ENCODE data around the gene ATP2B3. TPM values are rescaled to one million over a fixed set of nuclear protein-coding genes. Genes with fewer than 3 reads are reported as not detected.
"Not testable (repeated sequence)": the region's sequence is repeated elsewhere in the genome, so short reads cannot be mapped to it uniquely, and the experiment has no call there.

The ATP2B3 gene
- total and polyA plus RNA-seq, 11 donors: 0.12 TPM; not detected in 10

DNA sequence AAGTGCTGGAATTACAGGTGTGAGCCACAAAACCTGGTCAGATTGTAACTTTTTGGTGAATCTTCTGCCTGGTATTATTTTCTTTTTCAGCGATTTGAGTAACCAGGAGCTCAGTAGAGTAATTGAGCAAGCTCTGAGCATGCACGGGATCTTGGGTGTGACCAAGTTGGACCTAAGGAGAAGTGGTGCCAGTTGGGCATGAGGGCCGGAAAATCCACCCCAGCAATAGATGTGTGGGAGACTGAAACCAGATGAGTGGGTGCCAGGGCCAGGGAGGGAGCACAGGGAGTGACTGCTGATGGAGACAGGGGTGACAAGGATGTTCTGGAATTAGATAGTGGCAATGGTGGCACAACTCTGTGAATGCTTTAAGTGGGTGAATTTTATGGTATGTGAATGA, 85.2 kb downstream of the ATP2B3 start:
- DNase-seq (no peak), ATAC-seq (no peak)
- intact Hi-C loops (cut with DNase I): loop anchor here in 2 of 10 donors (10.0 kb wide), 1 partner anchor 62 kb away; no protein-coding TSS in a partner anchor
- Histone ChIP-seq H3K27me3 (peaks cover 0 to 5% (median 0%) of the 10 kb centered on the region in 9 donors), H3K4me3 (no peak overlapping the region), H3K36me3 (no peaks in the 10 kb centered on the region), H3K4me1 (peaks cover 0 to 21% (median 4%) of the 10 kb centered on the region in 12 donors), H3K9me3 (peaks cover 0 to 3% (median 0%) of the 10 kb centered on the region in 12 donors), H3K27ac (no peak overlapping the region)
- no peak for TF ChIP-seq POLR2A (IDR thresholded peaks at IDR 0.05)
- no peak for TF ChIP-seq CTCF (IDR thresholded peaks at IDR 0.05)
- WGBS, 4 donors: 87 to 98% (median 92%) methylated on average over 3 of the region's 3 CpGs

GRCh38 chrX:153603131-153603656, 85.8 kb downstream of the ATP2B3 start:
- intact Hi-C loops (cut with DNase I): loop anchor here in 2 of 10 donors (10.0 kb wide), 1 partner anchor 62 kb away; no protein-coding TSS in a partner anchor
- Histone ChIP-seq H3K27ac (no peak overlapping the region), H3K4me1 (peaks cover 0 to 15% (median 4%) of the 10 kb centered on the region in 12 donors), H3K4me3 (no peak overlapping the region), H3K36me3 (no peaks in the 10 kb centered on the region), H3K27me3 (peaks cover 0 to 8% (median 0%) of the 10 kb centered on the region in 9 donors), H3K9me3 (peaks cover 0 to 3% (median 0%) of the 10 kb centered on the region in 12 donors)
- DNase-seq: no peak
- TF ChIP-seq POLR2A (IDR thresholded peaks at IDR 0.05) (no peak), CTCF (IDR thresholded peaks at IDR 0.05) (no peak)
- 88 to 97% (median 94%) methylated on average over 16 to 17 of the region's 17 CpGs for WGBS, 4 donors
- ATAC-seq: no peak

DNA sequence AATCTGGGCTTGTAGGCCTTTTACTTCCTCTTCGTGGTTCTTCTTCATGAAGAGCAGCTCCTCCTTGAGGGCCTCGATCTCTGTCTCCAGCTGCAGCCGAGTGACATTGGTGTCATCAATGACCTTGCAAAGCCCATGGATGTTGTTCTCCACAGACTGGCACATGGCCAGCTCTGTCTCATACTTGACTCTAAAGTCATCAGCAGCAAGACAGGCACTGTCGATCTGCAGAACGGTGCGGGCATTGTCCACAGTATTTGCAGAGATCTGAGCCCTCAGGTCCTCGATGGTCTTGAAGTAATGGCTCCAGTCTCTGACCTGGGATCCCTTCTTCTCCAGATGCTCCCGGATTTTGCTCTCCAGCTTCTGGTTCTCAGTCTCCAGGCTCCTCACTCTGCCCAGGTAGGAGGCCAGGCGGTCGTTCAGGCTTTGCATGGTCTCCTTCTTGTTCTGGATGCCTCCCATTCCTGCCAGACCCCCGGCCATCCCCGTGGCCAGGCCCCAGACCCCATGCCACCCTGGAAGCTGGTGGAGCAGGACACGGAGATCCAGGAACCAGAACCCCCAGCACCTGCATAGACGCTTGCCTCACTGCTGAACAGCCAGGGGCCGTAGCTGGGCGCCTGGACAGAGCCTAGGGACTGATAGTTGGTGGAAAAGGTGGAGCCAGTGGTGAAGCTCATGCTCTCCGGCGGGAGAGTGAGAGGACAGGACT, 87.4 kb downstream of the ATP2B3 start:
- WGBS, 4 donors: 77 to 91% (median 88%) methylated on average over 18 of the region's 18 CpGs
- H3K27me3 ChIP-seq: peaks cover 0 to 11% (median 0%) of the 10 kb centered on the region in 9 donors
- not testable (repeated sequence) for H3K4me3 ChIP-seq, ATAC-seq, H3K27ac ChIP-seq, H3K36me3 ChIP-seq, H3K9me3 ChIP-seq
- H3K4me1 ChIP-seq: peaks cover 0 to 14% (median 4%) of the 10 kb centered on the region in 12 donors
- intact Hi-C loops (cut with DNase I): loop anchor here in 3 of 10 donors (5.0 to 10.0 kb wide), 2 partner anchors 60 to 62 kb away; no protein-coding TSS in a partner anchor
- peak in 1 of 5 donors; percentile 18 for DNase-seq

DNA sequence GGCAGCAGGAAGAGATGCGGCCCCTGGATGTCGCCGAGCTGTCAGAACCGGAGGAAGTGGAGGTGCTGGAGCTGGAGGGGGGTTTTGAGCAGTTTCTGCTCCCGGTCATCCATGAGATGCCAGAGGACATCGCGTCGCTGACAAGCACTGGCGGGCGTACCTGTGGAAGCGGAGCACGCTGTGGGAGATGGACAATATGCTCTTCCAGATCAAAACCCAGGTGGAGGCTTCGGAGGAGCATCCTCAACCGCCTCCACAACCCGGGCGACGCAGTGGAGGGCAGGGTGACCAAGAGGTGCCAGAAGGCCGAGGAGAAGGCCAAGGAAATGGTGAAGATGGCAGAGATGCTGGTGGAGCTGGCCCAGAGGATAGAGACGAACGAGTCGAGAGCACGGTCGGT, 89.1 kb downstream of the ATP2B3 start:
- no peaks in the 10 kb centered on the region for H3K36me3 ChIP-seq
- intact Hi-C loops (cut with DNase I): loop anchor here in 3 of 10 donors (5.0 to 10.0 kb wide), 2 partner anchors 58 to 61 kb away; no protein-coding TSS in a partner anchor
- H3K9me3 ChIP-seq: no peaks in the 10 kb centered on the region
- H3K27ac ChIP-seq: no peak overlapping the region
- DNase-seq (no peak), ATAC-seq (no peak)
- H3K27me3 ChIP-seq: peaks cover 0 to 20% (median 0%) of the 10 kb centered on the region in 9 donors
- TF ChIP-seq CTCF (IDR thresholded peaks at IDR 0.05): no peak
- TF ChIP-seq POLR2A (IDR thresholded peaks at IDR 0.05): no peak
- H3K4me3 ChIP-seq: no peak overlapping the region
- WGBS, 4 donors: 83 to 89% (median 86%) methylated on average over 23 of the region's 23 CpGs
- H3K4me1 ChIP-seq: peaks cover 0 to 11% (median 4%) of the 10 kb centered on the region in 12 donors

Data from heart left ventricle (tissue), 16 donors.